Peyer's patch (tissue), 4 donors: ENCODE measurements around the gene TTC38.

Experiments
- CTCF ChIP-seq, 6 experiments: fragments of 450-650 bp in 4 of 6; fragments of 200-600 bp in 2 of 6; sonication (generic) in 1 of 6; IDR thresholded peaks; one replicate each; pipeline ENCODE4 v1.5.1; 2017 to 2019; ENCODE audit warnings: antibody characterized with exemption in 6 of 6, mild to moderate bottlenecking in 3 of 6, moderate library complexity in 1 of 6
- POLR2A ChIP-seq, 2 donors: fragments of 450-650 bp; IDR thresholded peaks; one replicate each; pipeline ENCODE4 v1.5.1; 2017; ENCODE audit warnings: antibody characterized with exemption in 2 of 2, mild to moderate bottlenecking in 2 of 2, moderate library complexity in 2 of 2

DNA sequence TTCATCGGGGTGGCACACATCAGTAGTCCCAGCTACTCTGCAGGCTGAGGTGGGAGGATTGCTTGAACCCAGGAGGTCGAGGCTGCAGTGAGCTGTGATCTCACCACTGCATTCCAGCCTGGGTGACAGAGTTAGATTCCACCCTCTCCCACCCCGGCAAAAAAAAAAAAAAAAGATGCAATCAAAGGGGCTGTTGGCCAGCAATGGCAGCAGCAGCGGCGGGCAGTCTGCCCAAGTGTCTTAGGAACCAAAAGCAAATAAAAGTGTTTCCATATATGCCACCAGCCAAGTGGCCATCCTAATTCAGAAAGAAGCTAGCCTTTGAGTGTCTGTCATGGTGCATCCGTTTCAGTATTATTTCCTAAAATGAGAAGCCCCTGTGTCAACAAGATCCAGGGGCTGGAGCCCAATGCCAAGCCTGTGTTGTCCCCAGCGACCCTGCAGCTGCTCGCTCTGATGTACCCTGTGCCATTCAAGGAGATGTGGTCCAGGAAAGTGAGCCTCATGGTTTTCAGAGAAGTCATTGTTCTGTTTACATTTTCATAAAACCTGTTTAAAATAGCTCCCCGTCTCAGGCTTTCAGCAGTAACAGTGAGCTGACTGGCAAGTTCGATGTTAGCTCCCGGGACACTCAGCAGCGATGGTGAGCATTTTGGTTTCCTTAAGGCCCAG is 30.2 kb upstream of the TTC38 start:
- TF ChIP-seq CTCF (IDR thresholded peaks at IDR 0.05): no peak
- no peak for TF ChIP-seq POLR2A (IDR thresholded peaks at IDR 0.05)
